Uterus (tissue), 2 donors: ENCODE results near the gene GRPR.

Source experiments
- POLR2A ChIP-seq, 2 donors: fragments of 450-650 bp; IDR thresholded peaks; one replicate each; pipeline ENCODE4 v1.6.1; 2016; ENCODE audit warnings: antibody characterized with exemption in 2 of 2, mild to moderate bottlenecking in 1 of 2, moderate library complexity in 1 of 2
- TF ChIP-seq, protein P1 (sequence below), 4 experiments: fragments of 200-600 bp in 2 of 4; fragments of 450-650 bp in 2 of 4; sonication (generic) in 2 of 4; IDR thresholded peaks; one replicate each; pipeline ENCODE4 v1.5.1; 2016 to 2019; ENCODE audit warnings: antibody characterized with exemption in 4 of 4, mild to moderate bottlenecking in 2 of 4, moderate library complexity in 1 of 4

DNA sequence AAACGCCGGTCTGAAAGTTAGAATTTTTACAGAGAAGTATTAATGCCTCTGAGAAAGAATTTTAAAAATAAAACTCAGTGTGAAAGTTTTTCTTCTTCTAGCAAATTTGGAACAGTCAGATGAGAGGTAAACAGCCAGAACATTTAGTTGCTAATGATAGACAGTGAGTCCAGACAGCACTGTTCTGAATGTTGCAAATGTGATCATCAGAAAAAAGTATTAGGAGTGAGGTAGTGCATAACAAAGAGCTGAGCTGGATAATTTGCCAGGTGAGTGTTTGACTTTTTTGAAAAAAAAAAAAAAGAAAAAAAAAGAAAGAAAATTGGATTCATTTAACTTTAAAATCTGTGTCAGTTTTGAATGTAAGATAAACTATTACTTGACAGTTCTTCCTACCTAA is 42.0 kb upstream of the GRPR start:
- TF ChIP-seq, protein P1, sequence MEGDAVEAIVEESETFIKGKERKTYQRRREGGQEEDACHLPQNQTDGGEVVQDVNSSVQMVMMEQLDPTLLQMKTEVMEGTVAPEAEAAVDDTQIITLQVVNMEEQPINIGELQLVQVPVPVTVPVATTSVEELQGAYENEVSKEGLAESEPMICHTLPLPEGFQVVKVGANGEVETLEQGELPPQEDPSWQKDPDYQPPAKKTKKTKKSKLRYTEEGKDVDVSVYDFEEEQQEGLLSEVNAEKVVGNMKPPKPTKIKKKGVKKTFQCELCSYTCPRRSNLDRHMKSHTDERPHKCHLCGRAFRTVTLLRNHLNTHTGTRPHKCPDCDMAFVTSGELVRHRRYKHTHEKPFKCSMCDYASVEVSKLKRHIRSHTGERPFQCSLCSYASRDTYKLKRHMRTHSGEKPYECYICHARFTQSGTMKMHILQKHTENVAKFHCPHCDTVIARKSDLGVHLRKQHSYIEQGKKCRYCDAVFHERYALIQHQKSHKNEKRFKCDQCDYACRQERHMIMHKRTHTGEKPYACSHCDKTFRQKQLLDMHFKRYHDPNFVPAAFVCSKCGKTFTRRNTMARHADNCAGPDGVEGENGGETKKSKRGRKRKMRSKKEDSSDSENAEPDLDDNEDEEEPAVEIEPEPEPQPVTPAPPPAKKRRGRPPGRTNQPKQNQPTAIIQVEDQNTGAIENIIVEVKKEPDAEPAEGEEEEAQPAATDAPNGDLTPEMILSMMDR (IDR thresholded peaks at IDR 0.05) = no peak
- no peak for TF ChIP-seq POLR2A (IDR thresholded peaks at IDR 0.05)
